ENCODE results near the gene DCLK2. TPM values are rescaled to one million over a fixed set of nuclear protein-coding genes. Genes with fewer than 3 reads are reported as not detected.

The DCLK2 gene
- total RNA-seq, 2 donors from 2014 or later, result 0.20 to 0.42 TPM

GRCh38 chr4:150119492-150119891 lies 41.2 kb downstream of the DCLK2 start:
- Mint-ChIP-seq H3K9me3 (peaks cover 9% of the 10 kb centered on the region), H3K27ac (peak overlapping the region; percentile 46), H3K4me3 (no peak overlapping the region), H3K27me3 (ENCODE audit: insufficient read depth) (peaks cover 2% of the 10 kb centered on the region), H3K4me1 (peaks cover 3% of the 10 kb centered on the region), H3K36me3 (ENCODE audit: low read depth) (no peaks in the 10 kb centered on the region)
- H3K27me3 ChIP-seq (ENCODE audit: control insufficient read depth, insufficient read depth, low read length, poor library complexity, severe bottlenecking), result no peaks in the 10 kb centered on the region
- H3K27ac ChIP-seq (ENCODE audit: low read depth, low read length), result no peak overlapping the region
- H3K9ac ChIP-seq (ENCODE audit: extremely low read depth, low read length, poor library complexity, severe bottlenecking), result no peak overlapping the region
- no peak overlapping the region for H3K4me3 ChIP-seq (ENCODE audit: low read length)
- peaks cover 16% of the 10 kb centered on the region for H3K9me3 ChIP-seq (ENCODE audit: control insufficient read depth, low read length)
- 92% methylated on average over 1 of the region's 1 CpG; no CpG with 5 or more reads in 1 of the 2 experiments for WGBS, 2 experiments (ENCODE audit: insufficient coverage in 1 of 2, insufficient read length in 1 of 2)
- no peak for TF ChIP-seq CTCF (conservative IDR thresholded peaks at IDR 0.05)
- H3K4me1 ChIP-seq (ENCODE audit: control insufficient read depth, insufficient read depth, low read length), result no peaks in the 10 kb centered on the region
- DNase-seq, result no peak
- H3K36me3 ChIP-seq (ENCODE audit: control insufficient read depth, insufficient read depth, low read length), result no peaks in the 10 kb centered on the region

GRCh38 chr4:150123087-150123486 lies 44.8 kb downstream of the DCLK2 start:
- H3K4me3 Mint-ChIP-seq, result no peak overlapping the region
- Histone ChIP-seq H3K9me3 (ENCODE audit: control insufficient read depth, low read length) (peaks cover 7% of the 10 kb centered on the region), H3K27me3 (ENCODE audit: control insufficient read depth, insufficient read depth, low read length, poor library complexity, severe bottlenecking) (no peaks in the 10 kb centered on the region), H3K4me3 (ENCODE audit: low read length) (no peak overlapping the region), H3K9ac (ENCODE audit: extremely low read depth, low read length, poor library complexity, severe bottlenecking) (no peak overlapping the region), H3K36me3 (ENCODE audit: control insufficient read depth, insufficient read depth, low read length) (no peaks in the 10 kb centered on the region), H3K4me1 (ENCODE audit: control insufficient read depth, insufficient read depth, low read length) (no peaks in the 10 kb centered on the region), H3K27ac (ENCODE audit: low read depth, low read length) (no peak overlapping the region)
- H3K27ac Mint-ChIP-seq, result no peak overlapping the region
- no peak for TF ChIP-seq CTCF (conservative IDR thresholded peaks at IDR 0.05)
- H3K4me1 Mint-ChIP-seq, result peaks cover 3% of the 10 kb centered on the region
- H3K36me3 Mint-ChIP-seq (ENCODE audit: low read depth), result no peaks in the 10 kb centered on the region
- DNase-seq, result no peak
- H3K27me3 Mint-ChIP-seq (ENCODE audit: insufficient read depth), result no peaks in the 10 kb centered on the region
- 60% methylated on average over 2 of the region's 2 CpGs; no CpG with 5 or more reads in 1 of the 2 experiments for WGBS, 2 experiments (ENCODE audit: insufficient coverage in 1 of 2, insufficient read length in 1 of 2)
- peaks cover 4% of the 10 kb centered on the region for H3K9me3 Mint-ChIP-seq

- no peaks in the 10 kb centered on the region for H3K27me3 Mint-ChIP-seq (ENCODE audit: insufficient read depth)
- no peak overlapping the region for H3K4me3 Mint-ChIP-seq
- peaks cover 3% of the 10 kb centered on the region for H3K4me1 Mint-ChIP-seq
- H3K27ac ChIP-seq (ENCODE audit: low read depth, low read length), result no peak overlapping the region
- H3K9ac ChIP-seq (ENCODE audit: extremely low read depth, low read length, poor library complexity, severe bottlenecking), result no peak overlapping the region
- no peak overlapping the region for H3K4me3 ChIP-seq (ENCODE audit: low read length)
- H3K9me3 ChIP-seq (ENCODE audit: control insufficient read depth, low read length), result peaks cover 7% of the 10 kb centered on the region
- H3K36me3 Mint-ChIP-seq (ENCODE audit: low read depth), result no peaks in the 10 kb centered on the region
- no peak overlapping the region for H3K27ac Mint-ChIP-seq
- no peaks in the 10 kb centered on the region for H3K4me1 ChIP-seq (ENCODE audit: control insufficient read depth, insufficient read depth, low read length)
- TF ChIP-seq CTCF (conservative IDR thresholded peaks at IDR 0.05), result no peak
- H3K27me3 ChIP-seq (ENCODE audit: control insufficient read depth, insufficient read depth, low read length, poor library complexity, severe bottlenecking), result no peaks in the 10 kb centered on the region
- H3K9me3 Mint-ChIP-seq, result peaks cover 4% of the 10 kb centered on the region
- no peak for DNase-seq
- H3K36me3 ChIP-seq (ENCODE audit: control insufficient read depth, insufficient read depth, low read length), result no peaks in the 10 kb centered on the region
- 72 to 93% methylated on average over 5 to 10 of the region's 10 CpGs for WGBS, 2 experiments (ENCODE audit: insufficient coverage in 1 of 2, insufficient read length in 1 of 2)
Observed at GRCh38 chr4:150123796-150124677, 45.8 kb downstream of the DCLK2 start.

All from endodermal cell (in vitro differentiated cells).